GM13976 (cell line): Measurements from ENCODE around the gene CIZ1.

Experiments
- DNase-seq: peaks from one replicate; pipeline ENCODE4 v3.0.0; 2012; ENCODE audit warnings: low spot score
- CTCF ChIP-seq: IDR thresholded peaks from 2 replicates; pipeline ENCODE4 v1.5.1; 2012; ENCODE audit warnings: borderline replicate concordance, mild to moderate bottlenecking; ENCODE audit not compliant: insufficient read depth; ENCODE audit errors: extremely low read depth, missing control alignments, control extremely low read depth
- in situ Hi-C: fragments of 300-500 bp; cut with MboI; formaldehyde crosslinking; loops from one replicate; pipeline ENCODE4 v1.12.0; 2022; ENCODE audit warnings: low sequenced_read_pairs, mixed read lengths, inconsistent platforms; ENCODE audit not compliant: unreplicated experiment

Gene CIZ1

GRCh38 chr9:128121924-128122808 is 69.2 kb downstream of the CIZ1 start:
- in situ Hi-C loops: no loop called here
- no peak for TF ChIP-seq CTCF
- DNase-seq: no peak

GRCh38 chr9:128121466-128121810 is 69.9 kb downstream of the CIZ1 start:
- in situ Hi-C loops: no loop called here
- no peak for DNase-seq
- no peak for TF ChIP-seq CTCF

- in situ Hi-C loops: no loop called here
- DNase-seq: no peak
- no peak for TF ChIP-seq CTCF
These were observed 70.5 kb downstream of the CIZ1 start for GRCh38 chr9:128120741-128121465.

GRCh38 chr9:128120061-128120740 is 71.2 kb downstream of the CIZ1 start:
- DNase-seq: no peak
- in situ Hi-C loops: no loop called here
- no peak for TF ChIP-seq CTCF

GRCh38 chr9:128118971-128119665 is 72.3 kb downstream of the CIZ1 start:
- in situ Hi-C loops: no loop called here
- no peak for DNase-seq
- TF ChIP-seq CTCF: no peak

GRCh38 chr9:128118472-128118857 is 72.9 kb downstream of the CIZ1 start:
- in situ Hi-C loops: no loop called here
- TF ChIP-seq CTCF: no peak
- DNase-seq: no peak
